ENCODE results near the gene SPARC. TPM values are rescaled to one million over a fixed set of nuclear protein-coding genes. Genes with fewer than 3 reads are reported as not detected.

Gene SPARC
- polyA plus RNA-seq, 3 donors = 2,321 to 2,599 (median 2,356) TPM

DNA sequence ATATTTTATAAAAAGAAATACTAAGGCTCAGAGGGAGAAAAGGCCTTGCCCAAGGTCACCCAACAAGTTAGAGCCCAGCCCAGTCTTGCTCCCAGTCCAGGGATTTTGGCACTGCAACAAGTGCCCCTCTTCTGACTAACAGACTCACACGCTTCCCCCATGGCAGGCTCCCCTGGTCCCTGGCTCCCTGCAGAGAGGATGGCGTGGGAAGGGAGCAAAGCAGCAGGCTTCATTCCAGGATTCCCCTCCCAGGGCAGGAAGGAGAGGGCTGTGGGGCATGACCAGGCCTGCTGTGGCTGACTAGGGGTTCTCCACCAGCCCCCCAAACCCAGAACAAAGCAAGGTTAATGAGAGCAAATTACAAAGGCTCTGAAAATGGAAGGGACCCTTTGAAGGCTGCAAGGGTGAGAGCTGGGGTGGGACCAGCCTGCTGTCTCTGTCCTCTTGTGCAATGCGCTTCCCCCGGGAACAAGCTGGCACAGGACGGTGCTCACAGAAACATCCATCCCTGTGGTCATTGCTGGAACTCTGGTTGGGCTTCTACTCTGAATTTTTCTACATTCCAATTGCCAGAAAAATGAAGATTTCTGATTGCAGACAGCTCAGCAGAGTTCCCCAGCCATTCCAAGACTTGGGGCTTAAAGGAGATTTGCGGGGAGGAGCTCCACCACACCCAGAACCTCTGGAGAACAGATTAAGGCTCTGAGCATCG, 58.4 kb downstream of the SPARC start:
- no peak for DNase-seq (ENCODE audit: low read depth in 3 of 3, low spot score in 2 of 3)

DNA sequence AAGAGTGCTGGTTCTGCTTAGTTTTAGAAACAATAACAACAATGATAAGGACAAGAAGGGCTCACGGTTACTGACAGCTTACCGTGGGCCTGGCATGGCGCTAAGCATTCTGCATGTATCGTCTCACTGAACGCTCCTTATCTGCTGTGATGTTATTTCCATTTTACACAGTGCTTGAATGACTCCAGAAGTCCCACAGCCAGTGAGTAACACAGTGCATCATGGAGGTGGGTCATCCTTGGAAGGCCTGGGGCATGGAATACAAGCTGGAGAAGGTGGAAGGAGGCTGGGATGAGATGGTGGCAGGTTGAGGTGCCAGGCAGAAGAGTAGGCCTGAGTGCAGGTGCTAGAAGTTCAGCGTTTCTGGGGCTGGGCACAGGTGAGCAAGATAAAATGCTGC, 59.1 kb downstream of the SPARC start:
- DNase-seq (ENCODE audit: low read depth in 3 of 3, low spot score in 2 of 3) = no peak

DNA sequence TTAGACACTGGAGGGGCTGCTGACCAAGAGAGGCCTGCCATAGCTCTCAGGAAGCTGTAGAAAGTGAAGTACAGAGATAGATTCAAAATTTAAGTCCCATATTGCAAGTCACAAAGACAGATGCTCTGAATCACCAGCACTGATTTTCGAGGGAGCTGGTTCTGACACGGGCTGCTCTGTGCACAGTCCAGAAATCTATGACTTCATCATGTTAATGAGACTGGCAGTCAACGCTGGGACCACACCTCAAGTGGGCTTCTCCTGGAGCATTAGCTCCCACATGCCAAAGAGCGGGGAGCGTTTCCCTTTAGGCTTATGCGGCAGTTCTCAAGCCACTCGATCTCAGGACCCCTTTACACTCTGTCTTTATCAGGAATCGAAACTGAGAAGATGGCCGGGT, 61.4 kb downstream of the SPARC start:
- no peak for DNase-seq (ENCODE audit: low read depth in 3 of 3, low spot score in 2 of 3)

DNA sequence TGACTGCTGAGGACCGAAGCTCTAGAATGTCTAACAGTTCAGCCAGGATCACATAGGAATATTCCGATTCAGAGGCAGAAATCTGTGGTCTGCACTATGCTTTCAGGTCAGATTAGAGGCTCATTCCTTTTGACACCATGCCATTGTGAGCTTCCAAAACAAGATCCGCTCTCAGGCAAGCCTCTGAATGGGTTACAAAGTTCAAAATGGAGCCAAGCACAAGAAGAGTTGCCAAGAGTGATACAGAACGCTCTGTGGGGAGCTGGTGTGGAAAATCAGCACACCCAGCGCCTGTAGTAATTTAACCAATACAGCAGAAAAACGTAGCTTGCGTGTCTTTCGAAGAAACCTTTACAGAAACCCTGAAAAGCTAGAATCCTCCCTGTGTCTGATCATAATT, 62.2 kb downstream of the SPARC start:
- no peak for DNase-seq (ENCODE audit: low read depth in 3 of 3, low spot score in 2 of 3)

DNA sequence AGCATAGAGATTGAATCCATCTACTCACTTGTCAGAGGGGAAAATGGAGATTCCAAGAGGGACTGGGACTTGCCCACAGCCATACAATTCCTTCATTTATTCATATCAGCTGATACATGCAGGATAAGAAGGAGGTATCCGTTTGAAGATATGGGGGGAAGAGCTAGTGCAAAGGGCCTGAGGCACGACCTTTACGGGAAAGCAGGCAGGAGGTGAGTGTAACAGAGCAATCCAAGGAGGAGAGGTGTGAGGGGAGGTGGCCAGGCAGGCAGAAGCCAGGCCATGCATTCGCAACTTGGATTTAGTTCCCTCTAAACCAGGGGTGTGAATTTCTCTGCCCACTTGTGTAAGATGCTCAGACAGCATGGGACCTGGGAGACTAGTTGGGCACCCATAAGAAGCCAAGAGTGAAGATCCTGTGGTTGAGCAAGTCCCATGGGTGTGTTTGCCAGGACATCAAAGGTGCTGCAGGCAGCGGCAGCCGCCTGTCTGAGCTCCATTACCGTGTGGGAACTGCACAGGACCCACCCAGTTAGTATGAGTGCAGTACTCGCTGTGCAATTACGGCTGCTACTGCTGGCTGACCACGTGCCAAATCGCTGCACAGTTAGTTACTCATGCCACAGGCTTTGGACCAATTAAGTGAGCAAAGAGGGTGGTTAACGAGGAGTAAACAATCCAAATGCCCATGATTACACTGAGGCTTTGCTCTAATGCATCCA, 64.2 kb downstream of the SPARC start:
- no peak for DNase-seq (ENCODE audit: low read depth in 3 of 3, low spot score in 2 of 3)

DNA sequence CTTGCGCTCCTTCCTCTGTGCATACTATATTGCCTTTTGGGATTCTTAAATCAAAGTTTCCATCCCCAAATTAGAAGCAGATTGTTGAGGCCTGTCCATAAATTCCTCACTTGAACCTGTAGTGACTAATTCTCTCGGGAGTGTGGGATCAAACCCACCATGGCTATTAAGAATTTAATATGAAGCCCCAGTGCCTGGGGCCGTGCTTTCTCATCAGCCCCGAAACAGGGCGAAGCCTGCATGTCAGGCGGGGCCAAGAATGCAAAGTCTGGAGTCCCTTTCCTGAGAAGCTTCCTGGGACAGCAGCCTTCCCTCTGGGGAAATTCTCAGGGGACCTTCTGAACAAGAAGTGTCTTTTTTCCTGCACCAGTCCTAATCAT, 66.3 kb downstream of the SPARC start:
- DNase-seq (ENCODE audit: low read depth in 3 of 3, low spot score in 2 of 3) = no peak

DNA sequence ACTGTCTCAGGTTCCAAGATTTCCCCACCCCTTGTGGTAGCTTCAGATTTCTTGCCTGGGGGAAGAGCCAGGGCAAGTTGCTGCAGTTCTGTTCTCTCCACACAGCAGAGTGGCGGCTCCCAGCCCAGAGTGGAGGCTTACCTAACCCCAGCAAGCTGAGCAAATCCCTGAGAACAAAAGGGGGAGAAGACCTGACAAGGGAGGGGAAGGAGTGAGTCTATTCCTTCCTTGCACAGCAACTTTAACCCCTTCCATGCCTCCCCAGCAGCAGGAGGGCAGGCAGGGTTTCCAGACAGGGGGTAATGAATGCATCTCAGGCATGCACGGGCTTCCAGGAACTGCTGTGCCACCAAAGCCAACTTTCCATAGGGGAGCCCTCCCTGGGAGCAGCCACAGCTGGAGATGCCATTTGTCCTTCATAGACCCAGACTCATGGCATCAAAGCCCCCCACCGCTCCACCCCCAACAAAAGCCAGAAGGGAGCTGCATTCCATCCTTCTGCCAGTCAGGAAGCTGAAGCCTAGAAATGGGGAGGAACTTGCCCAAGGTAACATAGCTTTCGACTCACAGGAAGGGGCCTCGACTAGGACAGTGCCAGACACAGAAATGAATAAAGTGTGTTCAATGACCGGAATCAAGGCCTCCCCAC, 66.8 kb downstream of the SPARC start:
- DNase-seq (ENCODE audit: low read depth in 3 of 3, low spot score in 2 of 3) = no peak

DNA sequence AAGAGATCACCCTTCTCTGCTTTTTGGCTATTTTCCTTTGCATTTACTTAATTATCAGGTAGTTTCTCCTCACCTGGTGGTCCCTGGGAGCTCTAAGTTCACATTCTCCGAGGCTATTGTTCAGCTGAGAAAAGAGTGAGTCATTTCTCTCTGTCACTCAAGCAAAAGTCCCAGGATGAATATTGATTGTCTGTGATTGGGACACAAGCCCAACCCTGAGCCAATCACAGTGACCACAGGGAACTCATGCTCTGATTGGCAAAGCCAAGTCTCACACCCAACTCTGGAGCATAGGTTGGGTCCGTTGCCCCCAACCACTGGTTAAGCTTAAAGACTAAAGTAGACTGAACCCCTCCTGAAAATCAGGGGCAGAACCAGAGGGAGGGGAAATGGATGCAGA, 67.8 kb downstream of the SPARC start:
- DNase-seq (ENCODE audit: low read depth in 3 of 3, low spot score in 2 of 3) = no peak

DNA sequence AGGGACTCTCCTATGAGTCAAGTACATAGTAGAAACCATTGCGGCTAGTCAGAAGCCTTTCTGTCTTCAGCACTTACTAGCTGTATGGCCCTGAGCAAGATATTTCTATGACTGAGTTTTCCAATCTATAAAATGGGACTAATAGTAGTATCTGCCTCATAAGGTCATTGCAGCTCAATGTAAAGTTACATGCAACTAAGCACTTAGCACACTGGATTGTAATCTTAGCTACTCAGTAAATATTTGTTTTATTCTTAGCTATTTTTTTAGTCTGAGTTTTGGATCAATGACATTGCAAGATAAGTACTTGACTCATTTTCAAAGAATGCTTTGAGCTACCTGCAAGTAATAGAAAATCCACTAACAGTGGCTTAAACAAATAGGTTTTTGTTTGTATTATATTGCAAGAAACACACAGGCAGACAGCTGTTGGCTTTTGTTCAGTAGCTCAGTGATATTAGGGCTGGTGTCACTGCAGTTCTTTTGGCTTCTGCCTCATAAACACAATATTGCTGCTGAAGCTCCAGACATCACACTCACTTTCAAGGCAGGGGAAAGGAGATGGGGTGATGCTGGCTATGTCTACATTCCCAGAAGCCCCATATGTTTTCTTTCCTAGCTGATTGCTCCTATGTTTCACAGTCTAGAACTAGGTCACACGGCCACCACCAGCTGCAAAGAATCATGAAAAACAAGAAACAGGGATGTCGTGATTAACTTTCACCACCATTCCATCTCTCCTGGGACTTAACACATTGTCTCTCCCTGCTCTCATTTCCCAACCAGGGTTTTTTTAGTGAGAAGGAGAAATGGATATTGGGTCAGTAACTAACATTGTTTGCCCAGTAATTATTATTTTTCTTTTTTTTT, 68.6 kb downstream of the SPARC start:
- DNase-seq (ENCODE audit: low read depth in 3 of 3, low spot score in 2 of 3) = no peak

DNA sequence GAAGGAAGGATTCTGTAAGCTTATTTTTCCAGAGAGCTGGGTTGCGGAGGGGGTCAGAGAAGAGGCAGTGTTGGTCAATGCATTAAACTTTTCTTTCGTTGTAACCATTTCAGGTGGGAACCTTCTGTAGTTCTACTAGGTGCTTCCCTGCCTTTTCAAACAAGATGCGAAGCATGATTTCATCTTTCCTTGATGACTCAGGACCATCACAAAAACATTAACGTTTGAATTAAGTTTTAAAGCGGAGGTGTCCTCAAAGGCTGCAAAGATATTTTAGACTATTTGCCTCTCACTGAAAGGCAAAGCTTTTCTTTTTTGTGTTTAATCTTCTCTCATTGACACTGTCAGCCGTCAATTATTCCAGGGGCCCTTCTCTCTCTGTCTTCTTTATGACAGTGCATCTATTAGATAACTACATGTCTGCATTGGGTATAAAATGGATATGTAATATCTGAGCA, 69.3 kb downstream of the SPARC start:
- DNase-seq (ENCODE audit: low read depth in 3 of 3, low spot score in 2 of 3) = no peak

DNA sequence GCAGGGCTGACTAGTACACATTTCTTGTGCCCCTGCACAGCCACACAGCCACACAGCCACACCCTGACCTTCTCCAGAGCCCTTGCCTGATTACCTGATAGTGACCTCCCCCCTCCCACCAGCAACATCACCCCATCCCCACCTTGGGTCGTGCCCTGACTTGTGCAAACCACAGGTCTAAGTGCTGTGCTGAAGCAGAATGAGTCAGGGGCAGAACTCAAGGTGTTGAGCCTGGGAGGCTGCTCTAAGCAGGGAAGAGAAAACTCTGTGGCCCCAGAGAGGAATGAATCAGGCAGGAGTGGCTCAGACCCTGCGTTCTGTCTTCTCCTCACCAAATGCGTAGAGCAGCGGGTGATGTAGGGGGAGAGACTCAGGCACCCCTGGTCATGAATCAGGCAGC, 71.3 kb downstream of the SPARC start:
- DNase-seq (ENCODE audit: low read depth in 3 of 3, low spot score in 2 of 3) = no peak

DNA sequence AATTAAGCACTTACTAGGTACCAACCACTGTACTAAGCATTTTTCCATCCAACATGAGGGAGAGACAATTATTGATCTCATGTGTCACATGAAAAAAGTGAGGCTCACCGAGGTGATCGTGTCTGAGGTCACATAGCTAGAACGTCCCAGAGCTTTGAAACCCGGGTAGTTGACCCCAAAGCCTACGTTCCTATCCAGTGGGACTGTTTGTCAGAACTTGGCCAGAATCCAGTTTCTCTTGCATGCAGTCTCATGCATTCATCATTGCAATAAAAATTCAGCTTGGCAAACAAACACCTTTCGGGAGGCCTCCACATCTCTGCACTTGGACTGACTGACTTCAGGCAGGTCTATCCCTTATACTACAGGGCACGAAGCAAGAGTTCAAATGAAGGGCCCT, 72.2 kb downstream of the SPARC start:
- DNase-seq (ENCODE audit: low read depth in 3 of 3, low spot score in 2 of 3) = no peak

DNA sequence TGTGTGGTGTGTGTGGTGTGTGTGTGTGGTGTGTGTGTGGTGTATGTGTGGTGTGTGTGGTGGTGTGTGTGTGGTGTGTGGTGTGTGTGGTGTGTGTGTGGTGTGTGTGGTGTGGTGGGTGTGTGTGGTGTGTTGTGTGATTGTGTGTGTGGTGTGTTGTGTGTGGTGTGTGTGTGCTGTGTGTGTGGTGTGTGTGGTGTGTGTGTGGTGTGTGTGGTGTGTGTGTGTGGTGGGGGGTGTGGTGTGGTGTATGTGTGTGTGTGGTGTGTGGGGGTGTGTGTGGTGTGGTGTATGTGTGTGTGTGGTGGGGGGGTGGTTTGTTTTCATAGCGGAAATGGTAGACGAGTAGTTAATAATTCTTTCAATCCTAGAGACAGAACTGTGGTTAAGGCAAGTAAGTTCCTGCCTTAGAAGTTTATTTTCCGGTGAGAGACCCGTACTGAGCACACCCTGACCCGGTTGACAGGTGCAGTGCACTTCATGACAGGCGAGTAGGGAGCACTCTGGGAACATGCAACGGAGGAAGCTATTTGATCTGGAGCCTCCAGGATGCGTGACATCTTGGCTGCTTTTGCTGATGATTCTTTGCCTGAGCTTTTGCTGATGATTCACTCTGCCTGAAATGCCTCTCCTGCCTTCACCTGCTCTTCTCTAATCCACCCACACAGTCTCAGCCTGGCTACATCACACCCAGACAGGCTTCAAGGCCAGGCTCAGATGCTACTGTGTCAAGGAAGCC, 73.9 kb downstream of the SPARC start:
- DNase-seq (ENCODE audit: low read depth in 3 of 3, low spot score in 2 of 3) = no peak

DNA sequence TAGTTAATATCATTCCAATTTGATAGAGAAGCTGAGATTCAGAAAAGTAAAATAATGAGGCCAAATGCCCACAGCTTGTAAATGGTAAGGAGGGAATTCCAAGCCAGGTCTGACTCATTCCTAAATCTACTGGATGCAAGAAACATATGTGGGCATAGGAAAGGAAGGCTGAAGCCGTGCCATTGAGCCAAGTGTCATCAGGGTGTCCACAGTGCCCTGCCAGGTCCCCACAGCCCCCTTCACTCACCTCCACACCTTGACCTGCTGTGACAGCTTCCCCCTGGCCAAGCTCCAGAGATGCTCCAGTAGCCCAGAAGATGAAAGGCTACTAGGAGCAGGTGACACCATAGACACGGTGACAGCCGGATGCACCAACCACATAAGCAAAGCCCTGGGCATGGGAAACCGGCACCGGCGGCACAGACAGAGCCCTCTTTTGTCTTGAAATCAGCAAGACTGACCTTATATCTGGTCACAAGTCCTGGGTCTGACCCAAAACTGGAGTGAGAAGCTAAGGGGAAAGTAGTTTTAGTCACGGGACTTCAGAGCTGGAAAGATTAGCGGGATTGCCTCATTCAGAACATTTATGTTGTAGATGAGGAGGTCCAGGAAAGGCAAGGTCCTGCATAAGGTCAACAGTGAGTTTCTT, 75.5 kb downstream of the SPARC start:
- DNase-seq (ENCODE audit: low read depth in 3 of 3, low spot score in 2 of 3) = no peak

Other genes starting within 250 kb of the SPARC start
- gene SLC36A1, start 239.3 kb downstream of the SPARC start, polyA plus RNA-seq (ENCODE audit: insufficient read length in 3 of 3) = 1 to 10 TPM; 6.8 to 8.7 (median 7.6) TPM
- gene FAT2, start 95.6 kb downstream of the SPARC start, polyA plus RNA-seq (ENCODE audit: insufficient read length in 3 of 3) = 1 to 10 TPM; 4.6 to 9.4 (median 8.8) TPM
- gene ATOX1, start 71.7 kb upstream of the SPARC start, polyA plus RNA-seq (ENCODE audit: insufficient read length in 3 of 3) = 100 to 1,000 TPM; 110 to 116 (median 112) TPM
- gene G3BP1, start 85.0 kb upstream of the SPARC start, polyA plus RNA-seq (ENCODE audit: insufficient read length in 3 of 3) = 100 to 1,000 TPM; 170 to 187 (median 185) TPM
- not detected for gene GLRA1, start 237.9 kb upstream of the SPARC start, polyA plus RNA-seq (ENCODE audit: insufficient read length in 3 of 3)